Measurements from ENCODE around the gene PLPP4. TPM values are rescaled to one million over a fixed set of nuclear protein-coding genes. Genes with fewer than 3 reads are reported as not detected.

PLPP4 gene
- polyA plus RNA-seq, 1 experiment: 35.4 TPM

DNA sequence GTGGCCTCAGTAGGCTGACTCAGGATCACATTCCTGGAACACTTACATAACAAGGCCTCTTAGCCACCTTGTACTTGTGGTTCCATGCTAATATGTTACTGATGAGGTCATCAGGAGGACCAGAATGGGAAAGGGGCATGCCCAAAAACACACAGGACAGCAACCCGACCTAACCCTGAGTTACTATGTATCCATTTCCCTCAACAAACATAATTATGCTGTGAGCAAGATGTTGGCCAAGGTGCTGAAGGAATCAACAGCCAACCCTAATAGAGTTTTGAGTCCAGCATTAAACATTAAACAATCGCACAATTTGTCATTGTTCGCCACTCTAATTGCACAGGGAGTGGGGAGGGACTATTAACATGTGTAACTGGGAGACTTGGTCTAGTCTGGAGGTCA is 129.4 kb downstream of the PLPP4 start:
- H3K36me3 ChIP-seq (ENCODE audit: control insufficient read depth, insufficient read depth, low read length): no peaks in the 10 kb centered on the region; the same call in 1 of the 2 replicates
- DNase-seq (ENCODE audit: low read depth): peak; percentile 12
- CTCF ChIA-PET: no interaction called here
- H3K4me3 ChIP-seq (ENCODE audit: low read depth, low read length): no peak overlapping the region
- TF ChIP-seq, protein P1, sequence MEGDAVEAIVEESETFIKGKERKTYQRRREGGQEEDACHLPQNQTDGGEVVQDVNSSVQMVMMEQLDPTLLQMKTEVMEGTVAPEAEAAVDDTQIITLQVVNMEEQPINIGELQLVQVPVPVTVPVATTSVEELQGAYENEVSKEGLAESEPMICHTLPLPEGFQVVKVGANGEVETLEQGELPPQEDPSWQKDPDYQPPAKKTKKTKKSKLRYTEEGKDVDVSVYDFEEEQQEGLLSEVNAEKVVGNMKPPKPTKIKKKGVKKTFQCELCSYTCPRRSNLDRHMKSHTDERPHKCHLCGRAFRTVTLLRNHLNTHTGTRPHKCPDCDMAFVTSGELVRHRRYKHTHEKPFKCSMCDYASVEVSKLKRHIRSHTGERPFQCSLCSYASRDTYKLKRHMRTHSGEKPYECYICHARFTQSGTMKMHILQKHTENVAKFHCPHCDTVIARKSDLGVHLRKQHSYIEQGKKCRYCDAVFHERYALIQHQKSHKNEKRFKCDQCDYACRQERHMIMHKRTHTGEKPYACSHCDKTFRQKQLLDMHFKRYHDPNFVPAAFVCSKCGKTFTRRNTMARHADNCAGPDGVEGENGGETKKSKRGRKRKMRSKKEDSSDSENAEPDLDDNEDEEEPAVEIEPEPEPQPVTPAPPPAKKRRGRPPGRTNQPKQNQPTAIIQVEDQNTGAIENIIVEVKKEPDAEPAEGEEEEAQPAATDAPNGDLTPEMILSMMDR (IDR thresholded peaks at IDR 0.05; ENCODE audit: insufficient read depth, low read depth, low read length): no peak
- POLR2A ChIA-PET: no interaction called here
- H3K27me3 ChIP-seq (ENCODE audit: control insufficient read depth, insufficient read depth, low read length): no peaks in the 10 kb centered on the region

DNA sequence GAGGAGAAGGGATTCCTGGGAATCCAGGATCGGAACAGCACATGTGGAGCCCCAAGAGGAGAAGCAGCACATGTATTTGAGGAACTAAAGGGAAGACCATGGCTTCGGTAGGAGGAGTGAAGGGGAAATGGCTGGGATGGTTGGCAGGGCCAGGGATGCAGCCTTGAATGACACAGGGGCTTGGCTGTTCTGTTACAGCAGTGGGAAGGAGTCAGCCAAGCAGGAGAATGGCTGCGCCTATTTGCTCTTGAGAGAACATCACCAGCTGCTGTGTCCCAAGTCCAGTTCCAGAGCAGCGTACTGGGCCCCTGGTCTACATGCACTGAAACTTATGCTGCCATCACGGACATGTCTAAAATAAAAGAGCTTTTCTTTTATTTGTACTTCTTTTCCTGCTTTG is 130.0 kb downstream of the PLPP4 start:
- TF ChIP-seq, protein P1 (IDR thresholded peaks at IDR 0.05; ENCODE audit: insufficient read depth, low read depth, low read length): no peak
- Histone ChIP-seq H3K4me3 (ENCODE audit: low read depth, low read length) (no peak overlapping the region), H3K27me3 (ENCODE audit: control insufficient read depth, insufficient read depth, low read length) (no peaks in the 10 kb centered on the region), H3K36me3 (ENCODE audit: control insufficient read depth, insufficient read depth, low read length) (no peaks in the 10 kb centered on the region; the same call in 1 of the 2 replicates)
- DNase-seq (ENCODE audit: low read depth): no peak
- CTCF ChIA-PET: no interaction called here
- POLR2A ChIA-PET: no interaction called here

- no peaks in the 10 kb centered on the region; the same call in 1 of the 2 replicates for H3K36me3 ChIP-seq (ENCODE audit: control insufficient read depth, insufficient read depth, low read length)
- POLR2A ChIA-PET: no interaction called here
- no peak for DNase-seq (ENCODE audit: low read depth)
- no peak overlapping the region for H3K4me3 ChIP-seq (ENCODE audit: low read depth, low read length)
- CTCF ChIA-PET: no interaction called here
- no peaks in the 10 kb centered on the region for H3K27me3 ChIP-seq (ENCODE audit: control insufficient read depth, insufficient read depth, low read length)
- TF ChIP-seq, protein P1 (IDR thresholded peaks at IDR 0.05; ENCODE audit: insufficient read depth, low read depth, low read length): no peak
These were observed 131.3 kb downstream of the PLPP4 start for GRCh38 chr10:120588311-120588710.

DNA sequence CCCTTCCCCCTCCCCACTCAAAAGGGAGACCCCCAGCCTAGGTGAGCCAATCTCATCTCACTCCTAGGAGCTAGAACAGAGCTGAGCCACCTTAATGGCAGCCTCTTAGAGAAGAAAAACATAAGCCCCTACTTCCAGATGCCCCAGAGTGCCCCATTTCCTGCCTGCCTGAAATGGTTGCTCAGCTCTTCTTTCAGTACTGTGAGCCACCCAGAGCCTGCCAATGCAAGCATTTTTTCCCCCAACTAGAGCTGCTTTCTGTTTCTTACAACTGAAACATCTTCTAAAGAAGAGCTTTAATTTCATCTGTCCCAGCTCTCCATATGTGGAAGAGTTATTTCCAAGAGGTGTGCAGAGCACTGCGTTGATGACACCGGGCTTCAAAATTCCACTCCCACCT is 136.7 kb downstream of the PLPP4 start:
- CTCF ChIA-PET: interaction anchor here (1.6 kb wide), 1 partner anchor 18 kb away, joined by 3 read pairs; no protein-coding TSS in a partner anchor
- H3K27me3 ChIP-seq (ENCODE audit: control insufficient read depth, insufficient read depth, low read length): no peaks in the 10 kb centered on the region
- no peak overlapping the region for H3K4me3 ChIP-seq (ENCODE audit: low read depth, low read length)
- no peak for DNase-seq (ENCODE audit: low read depth)
- TF ChIP-seq, protein P1 (IDR thresholded peaks at IDR 0.05; ENCODE audit: insufficient read depth, low read depth, low read length): no peak
- POLR2A ChIA-PET: no interaction called here
- H3K36me3 ChIP-seq (ENCODE audit: control insufficient read depth, insufficient read depth, low read length): no peaks in the 10 kb centered on the region; the same call in 1 of the 2 replicates

DNA sequence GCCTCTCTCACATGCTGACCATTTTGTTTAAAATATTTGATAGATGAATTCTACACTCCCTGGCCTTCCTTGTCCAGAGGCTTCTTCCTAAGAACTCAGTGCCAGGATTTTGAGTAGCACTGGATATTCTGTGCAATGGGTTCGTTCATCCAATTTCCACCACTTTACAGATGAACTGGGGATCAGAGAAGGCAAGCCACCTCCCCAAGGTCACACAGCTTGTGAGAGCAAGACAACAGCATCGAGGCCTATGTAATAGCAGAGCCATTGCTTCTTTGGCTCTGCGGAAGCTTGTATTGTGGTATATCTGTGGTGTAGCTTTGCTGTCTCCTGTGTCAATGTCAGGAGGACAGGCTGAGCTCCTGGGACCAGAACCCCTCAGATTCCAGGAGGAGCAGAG is 140.9 kb downstream of the PLPP4 start:
- no peak overlapping the region for H3K4me3 ChIP-seq (ENCODE audit: low read depth, low read length)
- no peak for DNase-seq (ENCODE audit: low read depth)
- no peaks in the 10 kb centered on the region for H3K36me3 ChIP-seq (ENCODE audit: control insufficient read depth, insufficient read depth, low read length)
- POLR2A ChIA-PET: no interaction called here
- TF ChIP-seq, protein P1 (IDR thresholded peaks at IDR 0.05; ENCODE audit: insufficient read depth, low read depth, low read length): no peak
- CTCF ChIA-PET: no interaction called here
- H3K27me3 ChIP-seq (ENCODE audit: control insufficient read depth, insufficient read depth, low read length): no peaks in the 10 kb centered on the region

All from BJ (cell line).